ENCODE results near the gene BRCA1. TPM values are rescaled to one million over a fixed set of nuclear protein-coding genes. Genes with fewer than 3 reads are reported as not detected.

The BRCA1 gene
- polyA plus RNA-seq, 2 of the 4 experiments (the other 2 are of a cell fraction), result 41.0 to 71.8 TPM

DNA sequence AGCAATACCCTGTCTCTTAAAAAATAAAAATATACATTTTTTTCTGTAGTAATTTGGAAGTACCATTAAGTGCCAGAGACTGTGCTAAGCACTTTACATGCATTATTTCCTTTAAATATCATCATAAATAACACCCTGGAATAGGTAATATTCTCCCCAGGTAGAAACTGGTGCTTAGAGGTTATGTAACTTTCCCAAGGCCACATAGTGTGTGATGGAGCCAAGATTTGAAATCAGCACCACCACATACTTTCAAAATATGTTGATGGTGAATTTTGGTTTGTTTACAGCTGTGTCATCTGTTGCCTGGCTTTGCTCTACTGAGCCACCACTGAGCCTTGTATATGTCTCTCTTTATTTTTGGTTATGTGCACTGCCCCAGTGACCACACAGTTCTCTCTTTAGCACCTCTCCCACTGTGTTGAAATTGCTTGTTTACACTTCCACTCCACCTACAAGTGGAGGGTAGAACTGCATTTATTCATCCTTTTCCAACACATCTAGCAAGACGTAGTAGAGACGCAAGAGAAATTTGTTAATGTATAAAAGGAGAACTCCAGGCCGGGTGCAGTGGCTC lies 26.8 kb upstream of the BRCA1 start (continued):
- TF ChIP-seq, protein P1, sequence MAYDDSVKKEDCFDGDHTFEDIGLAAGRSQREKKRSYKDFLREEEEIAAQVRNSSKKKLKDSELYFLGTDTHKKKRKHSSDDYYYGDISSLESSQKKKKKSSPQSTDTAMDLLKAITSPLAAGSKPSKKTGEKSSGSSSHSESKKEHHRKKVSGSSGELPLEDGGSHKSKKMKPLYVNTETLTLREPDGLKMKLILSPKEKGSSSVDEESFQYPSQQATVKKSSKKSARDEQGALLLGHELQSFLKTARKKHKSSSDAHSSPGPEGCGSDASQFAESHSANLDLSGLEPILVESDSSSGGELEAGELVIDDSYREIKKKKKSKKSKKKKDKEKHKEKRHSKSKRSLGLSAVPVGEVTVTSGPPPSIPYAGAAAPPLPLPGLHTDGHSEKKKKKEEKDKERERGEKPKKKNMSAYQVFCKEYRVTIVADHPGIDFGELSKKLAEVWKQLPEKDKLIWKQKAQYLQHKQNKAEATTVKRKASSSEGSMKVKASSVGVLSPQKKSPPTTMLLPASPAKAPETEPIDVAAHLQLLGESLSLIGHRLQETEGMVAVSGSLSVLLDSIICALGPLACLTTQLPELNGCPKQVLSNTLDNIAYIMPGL (CRISPR knock-in tag; IDR thresholded peaks at IDR 0.05; ENCODE audit: borderline replicate concordance), result no peak
- no peak for TF ChIP-seq NPAS2 (CRISPR knock-in tag; IDR thresholded peaks at IDR 0.05; ENCODE audit: borderline replicate concordance)
- TF ChIP-seq USF2 (IDR thresholded peaks at IDR 0.05), result no peak
- no peak for TF ChIP-seq FOSB (CRISPR knock-in tag; IDR thresholded peaks at IDR 0.05)

GRCh38 chr17:43146649-43147048 lies 21.5 kb upstream of the BRCA1 start:
- WGBS (ENCODE audit: missing lambda C conversion rate), result 96% methylated on average over 4 of the region's 4 CpGs
- POLR2A ChIA-PET, result no interaction called here
- H3K9me3 ChIP-seq, result no peaks in the 10 kb centered on the region
- ATAC-seq (no peak), DNase-seq (ENCODE audit: low read depth in 1 of 2, low spot score in 1 of 2) (no peak), FAIRE-seq (no peak)
- TF ChIP-seq HOXA7 (CRISPR knock-in tag; IDR thresholded peaks at IDR 0.05), result no peak
- no peak for TF ChIP-seq PHF8 (IDR thresholded peaks at IDR 0.05; ENCODE audit: borderline replicate concordance, low read depth)
- no peak for TF ChIP-seq REST (IDR thresholded peaks at IDR 0.05)
- no peak for TF ChIP-seq MAFK (IDR thresholded peaks at IDR 0.05; ENCODE audit: partially characterized antibody)
- TF ChIP-seq ZNF302 (CRISPR knock-in tag; IDR thresholded peaks at IDR 0.05), result no peak
- no peak for TF ChIP-seq FOXS1 (CRISPR knock-in tag; IDR thresholded peaks at IDR 0.05)
- TF ChIP-seq JUN (IDR thresholded peaks at IDR 0.05), result no peak
- TF ChIP-seq NR3C1 (IDR thresholded peaks at IDR 0.05), result no peak
- H3K4me3 ChIP-seq, result no peak overlapping the region
- H3K4me1 ChIP-seq, result no peaks in the 10 kb centered on the region
- H3K4me2 ChIP-seq, result no peak overlapping the region
- CTCF ChIA-PET, result interaction anchor here (0.6 kb wide), 1 partner anchor 52 kb away, joined by 3 read pairs; no protein-coding TSS in a partner anchor
- H3K27ac ChIP-seq, result no peak overlapping the region

DNA sequence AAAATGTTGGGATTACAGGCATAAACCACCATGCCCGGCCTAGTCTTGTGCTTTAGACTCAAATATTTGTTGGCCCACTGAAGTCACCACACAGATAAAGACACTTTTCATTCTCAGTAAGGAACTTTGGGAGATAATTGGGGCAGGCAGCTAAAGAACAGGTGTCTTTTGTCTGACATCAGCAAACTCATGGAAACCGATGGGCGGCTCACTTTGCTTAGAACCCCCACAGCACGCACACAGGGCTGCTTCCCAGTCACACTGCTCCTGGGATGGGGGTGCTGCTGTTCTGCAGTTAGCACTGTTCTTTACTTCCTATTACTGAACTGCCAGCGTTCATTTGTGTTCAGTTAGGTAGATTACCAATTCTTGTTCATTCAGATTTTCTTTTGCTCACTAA lies 18.0 kb upstream of the BRCA1 start:
- H3K4me2 ChIP-seq, result no peak overlapping the region
- H3K4me3 ChIP-seq, result no peak overlapping the region
- H3K4me1 ChIP-seq, result no peaks in the 10 kb centered on the region
- FAIRE-seq (no peak), ATAC-seq (no peak), DNase-seq (ENCODE audit: low read depth in 1 of 2, low spot score in 1 of 2) (no peak)
- POLR2A ChIA-PET, result no interaction called here
- H3K27ac ChIP-seq, result no peak overlapping the region
- 93% methylated on average over 5 of the region's 5 CpGs for WGBS (ENCODE audit: missing lambda C conversion rate)
- CTCF ChIA-PET, result no interaction called here
- no peak for TF ChIP-seq POLR2AphosphoS2 (conservative IDR thresholded peaks at IDR 0.05; ENCODE audit: low read length)
- no peak for TF ChIP-seq MYC (IDR thresholded peaks at IDR 0.05; ENCODE audit: borderline replicate concordance, low read length)
- TF ChIP-seq EP300 (IDR thresholded peaks at IDR 0.05), result no peak
- no peak for TF ChIP-seq REST (IDR thresholded peaks at IDR 0.05)
- TF ChIP-seq ESRRA (IDR thresholded peaks at IDR 0.05; ENCODE audit: borderline replicate concordance, low read length), result no peak
- no peak for TF ChIP-seq TFCP2L1 (CRISPR knock-in tag; IDR thresholded peaks at IDR 0.05)
- TF ChIP-seq HEYL (CRISPR knock-in tag; IDR thresholded peaks at IDR 0.05), result no peak
- TF ChIP-seq NFE2L2 (conservative IDR thresholded peaks at IDR 0.05; ENCODE audit: low read length), result no peak
- TF ChIP-seq PHF8 (IDR thresholded peaks at IDR 0.05; ENCODE audit: borderline replicate concordance, low read depth), result no peak
- TF ChIP-seq MAFK (IDR thresholded peaks at IDR 0.05; ENCODE audit: partially characterized antibody), result no peak
- TF ChIP-seq ZNF302 (CRISPR knock-in tag; IDR thresholded peaks at IDR 0.05), result no peak
- no peak for TF ChIP-seq RCOR1 (IDR thresholded peaks at IDR 0.05; ENCODE audit: low read depth, low read length)
- TF ChIP-seq CHD2 (IDR thresholded peaks at IDR 0.05; ENCODE audit: low read length, partially characterized antibody), result no peak
- TF ChIP-seq TP53 (CRISPR knock-in tag; IDR thresholded peaks at IDR 0.05), result no peak
- no peak for TF ChIP-seq SREBF2 (IDR thresholded peaks at IDR 0.05)
- H3K9me3 ChIP-seq, result no peaks in the 10 kb centered on the region
